NCI-H2171 treated with DMSO at 0.1 percent for 48 hours (cell line): ENCODE data around the gene FOXE3.
A peak's percentile ranks its signal among the peaks of the same experiment; 100 is the strongest.

Source experiments
- DNase-seq: peaks from one replicate; lab custom pipeline; 2025; lab: John Stamatoyannopoulos, UW

Gene FOXE3

GRCh38 chr1:47435506-47436303 lies 19.6 kb downstream of the FOXE3 start:
- DNase-seq: no peak

GRCh38 chr1:47436304-47436978 lies 20.4 kb downstream of the FOXE3 start:
- DNase-seq: peak; percentile 71

- peak; percentile 37 for DNase-seq
These were observed 20.9 kb downstream of the FOXE3 start for GRCh38 chr1:47436979-47437446.

GRCh38 chr1:47437447-47438164 lies 21.5 kb downstream of the FOXE3 start, which contains the start of gene FOXD2:
FOXD2 (plus strand) TSS chr1:47438044; CDS start chr1:47438136, 92 bp downstream.
- DNase-seq: peak; percentile 93

- no peak for DNase-seq
These were observed 22.3 kb downstream of the FOXE3 start for GRCh38 chr1:47438165-47439016.

GRCh38 chr1:47439017-47439818 lies 23.1 kb downstream of the FOXE3 start:
- no peak for DNase-seq

- DNase-seq: no peak
These were observed 23.9 kb downstream of the FOXE3 start for GRCh38 chr1:47439819-47440598.

GRCh38 chr1:47440599-47441081 lies 24.6 kb downstream of the FOXE3 start:
- no peak for DNase-seq

- DNase-seq: no peak
These were observed 25.5 kb downstream of the FOXE3 start for GRCh38 chr1:47441450-47442106.

GRCh38 chr1:47442202-47442601 lies 26.1 kb downstream of the FOXE3 start:
- DNase-seq: no peak

GRCh38 chr1:47442842-47443529 lies 26.9 kb downstream of the FOXE3 start:
- DNase-seq: no peak

GRCh38 chr1:47443530-47444296 lies 27.6 kb downstream of the FOXE3 start:
- DNase-seq: no peak

- no peak for DNase-seq
These were observed 28.1 kb downstream of the FOXE3 start for GRCh38 chr1:47444297-47444561.

GRCh38 chr1:47444562-47445465 lies 28.7 kb downstream of the FOXE3 start:
- no peak for DNase-seq

- DNase-seq: no peak
These were observed 29.9 kb downstream of the FOXE3 start for GRCh38 chr1:47445823-47446550.

GRCh38 chr1:47448462-47449222 lies 32.6 kb downstream of the FOXE3 start:
- no peak for DNase-seq
